B cell (primary cell): Measurements from ENCODE around the gene GPRC5D. TPM values are rescaled to one million over a fixed set of nuclear protein-coding genes. Genes with fewer than 3 reads are reported as not detected.
A peak's percentile ranks its signal among the peaks of the same experiment; 100 is the strongest.

Experiments
- ATAC-seq: fragments of 200-7000 bp; cut with Tn5 transposase; one replicate; pipeline ENCODE4 v1.10.0; 2021; ENCODE audit warnings: low read depth, mild to moderate bottlenecking, moderate number of reproducible peaks, moderate library complexity
- CTCF ChIA-PET: fragments of 350-600 bp; sonication (Branson Sonifier 250); formaldehyde crosslinking; loops from one replicate; lab custom pipeline; 2021; ENCODE audit warnings: antibody characterized with exemption, inconsistent platforms; lab: Charles Lee
- POLR2A ChIA-PET: fragments of 350-600 bp; sonication (Branson Sonifier 250); formaldehyde crosslinking; loops from one replicate; lab custom pipeline; 2021; ENCODE audit warnings: antibody characterized with exemption; lab: Charles Lee
- DNase-seq: peaks from one replicate; pipeline ENCODE4 v3.0.0; 2013
- H2AFZ ChIP-seq: 2 replicates; pipeline ENCODE4 v1.6.1; 2012; ENCODE audit warnings: mild to moderate bottlenecking, low read depth, low read length; ENCODE audit not compliant: insufficient read depth, poor library complexity, severe bottlenecking
- H3K27ac ChIP-seq, 2 donors: 1 replicate in 1 of 2; 2 replicates in 1 of 2; pipeline ENCODE4 v1.5.1; 2012 to 2013; ENCODE audit warnings: low read length in 2 of 2, mild to moderate bottlenecking in 2 of 2, moderate library complexity in 1 of 2
- H3K27me3 ChIP-seq, 4 experiments: fragments of 200-600 bp in 1 of 4; sonication (generic) in 1 of 4; replicated peaks in 1 of 4; 1 replicate in 2 of 4; 2 replicates in 2 of 4; pipeline versions ENCODE4 v1.6.1 to v1.7.0; 2013 to 2016; ENCODE audit warnings: low read length in 3 of 4, mild to moderate bottlenecking in 2 of 4, mixed read lengths in 1 of 4, moderate library complexity in 1 of 4; ENCODE audit not compliant: insufficient read depth in 4 of 4, control insufficient read depth in 3 of 4; ENCODE audit errors: control extremely low read depth in 1 of 4
- H3K36me3 ChIP-seq, 2 experiments: replicated peaks in 1 of 2; 1 replicate in 1 of 2; 2 replicates in 1 of 2; pipeline versions ENCODE4 v1.6.1 to v1.7.1; 2013; ENCODE audit warnings: low read length in 1 of 2; ENCODE audit not compliant: insufficient read depth in 2 of 2, control insufficient read depth in 1 of 2; ENCODE audit errors: control extremely low read depth in 1 of 2, extremely low read depth in 1 of 2
- H3K4me1 ChIP-seq, 2 donors: fragments of 200-600 bp in 1 of 2; sonication (generic) in 1 of 2; 1 replicate in 1 of 2; 2 replicates in 1 of 2; pipeline versions ENCODE4 v1.5.1 to v1.6.1; 2013 to 2017; ENCODE audit warnings: low read length in 2 of 2; ENCODE audit not compliant: control insufficient read depth in 2 of 2, insufficient read depth in 2 of 2
- H3K4me2 ChIP-seq: replicated peaks from 2 replicates; pipeline ENCODE3; 2012; ENCODE audit warnings: mild to moderate bottlenecking, low read depth, low read length; ENCODE audit not compliant: poor library complexity, severe bottlenecking
- H3K4me3 ChIP-seq, 5 experiments: fragments of 200-600 bp in 1 of 5; sonication (generic) in 1 of 5; 1 replicate in 3 of 5; 2 replicates in 2 of 5; pipeline versions ENCODE4 v1.5.1 to v1.7.0; 2011 to 2016; ENCODE audit warnings: low read length in 4 of 5, mild to moderate bottlenecking in 4 of 5, low read depth in 2 of 5, control low read depth in 1 of 5, moderate library complexity in 1 of 5; ENCODE audit not compliant: insufficient read depth in 1 of 5; ENCODE audit errors: control extremely low read depth in 1 of 5, extremely low read depth in 1 of 5
- H3K79me2 ChIP-seq: fragments of 200-600 bp; sonication (generic); one replicate; pipeline ENCODE4 v1.6.0; 2016; ENCODE audit warnings: low read length; ENCODE audit not compliant: control insufficient read depth, insufficient read depth
- H3K9ac ChIP-seq: fragments of 200-600 bp; sonication (generic); 2 replicates; pipeline ENCODE4 v1.6.1; 2017; ENCODE audit warnings: mild to moderate bottlenecking, low read length, moderate library complexity
- H3K9me3 ChIP-seq, 3 donors: one replicate each; pipeline versions ENCODE4 v1.6.1 to v1.7.1; 2013; ENCODE audit warnings: low read length in 2 of 3; ENCODE audit not compliant: control insufficient read depth in 2 of 3, insufficient read depth in 1 of 3; ENCODE audit errors: control extremely low read depth in 1 of 3
- H4K20me1 ChIP-seq: 2 replicates; pipeline ENCODE4 v1.6.0; 2012; ENCODE audit warnings: mild to moderate bottlenecking, low read length; ENCODE audit not compliant: insufficient read depth, control insufficient read depth, poor library complexity, severe bottlenecking
- H3K27ac Mint-ChIP-seq: one replicate; pipeline ENCODE4 v1.8.0; 2021; ENCODE audit warnings: mixed read lengths
- H3K27me3 Mint-ChIP-seq: one replicate; pipeline ENCODE4 v1.8.0; 2021; ENCODE audit warnings: mixed read lengths
- H3K4me1 Mint-ChIP-seq: one replicate; pipeline ENCODE4 v1.8.0; 2021; ENCODE audit warnings: mixed read lengths
- H3K4me3 Mint-ChIP-seq: one replicate; pipeline ENCODE4 v1.8.0; 2021; ENCODE audit warnings: mixed read lengths
- H3K9me3 Mint-ChIP-seq: one replicate; pipeline ENCODE4 v1.8.0; 2022; ENCODE audit warnings: mixed read lengths; ENCODE audit not compliant: insufficient read depth
- CTCF ChIP-seq: fragments of 200-600 bp; IDR thresholded peaks from one replicate; pipeline ENCODE4 v1.8.0; 2022; ENCODE audit warnings: antibody characterized with exemption, mild to moderate bottlenecking
- EZH2 ChIP-seq: IDR thresholded peaks from 2 replicates; pipeline ENCODE4 v1.6.1; 2012; ENCODE audit warnings: borderline replicate concordance, low read depth, mild to moderate bottlenecking, moderate library complexity, low read length; ENCODE audit not compliant: insufficient read depth, poor library complexity, severe bottlenecking
- WGBS: methylation state at CpG from one replicate; pipeline ENCODE4 v1.1.5; 2013; ENCODE audit warnings: missing lambda C conversion rate; ENCODE audit not compliant: insufficient coverage; 5-methylcytosine and 5-hydroxymethylcytosine counted together
- intact Hi-C: fragments of 100-400 bp; cut with micrococcal nuclease; formaldehyde crosslinking; loops from one replicate; pipeline ENCODE4 v1.10.0; 2022
- polyA plus RNA-seq: library from polyadenylated mRNA; depleted of rRNA; stranded (reverse); fragments of >200 nt; gene quantifications from 2 replicates; pipeline ENCODE4 v1.2.3, GENCODE V29; 2012
- total RNA-seq, 2 donors: library from RNA; stranded (reverse); fragments of 120-200 nt in 1 of 2; gene quantifications; 1 replicate in 1 of 2; 2 replicates in 1 of 2; pipeline versions ENCODE4 v1.2.3 to v1.2.4, GENCODE V29; 2013 to 2022

Gene GPRC5D
- total and polyA plus RNA-seq, 2 donors (not counting 1 experiment from before 2014, with no cell fraction given), result 0.47 to 7.7 TPM

- DNase-seq (no peak), ATAC-seq (no peak)
- Mint-ChIP-seq H3K4me3 (peak overlapping the region; percentile 51), H3K4me1 (peaks cover 18% of the 10 kb centered on the region), H3K27ac (no peak overlapping the region), H3K9me3 (no peaks in the 10 kb centered on the region), H3K27me3 (no peaks in the 10 kb centered on the region)
- no peak overlapping the region for H3K9ac ChIP-seq
- intact Hi-C loops, result no loop called here
- no peaks in the 10 kb centered on the region for H3K36me3 ChIP-seq
- CTCF ChIA-PET, result interaction anchor here (0.8 to 2.7 kb wide), 2 partner anchors 79 to 219 kb away, joined by 3 to 7 read pairs; no protein-coding TSS in a partner anchor
- H3K4me1 ChIP-seq, result peaks cover 4 to 5% of the 10 kb centered on the region in 2 donors
- no peak overlapping the region for H3K4me3 ChIP-seq
- H3K27ac ChIP-seq, result no peak overlapping the region
- H2AFZ ChIP-seq, result no peak overlapping the region
- no peak overlapping the region for H3K4me2 ChIP-seq
- no peak for TF ChIP-seq CTCF
- TF ChIP-seq EZH2, result no peak
- POLR2A ChIA-PET, result no interaction called here
- 100% methylated on average over 2 of the region's 4 CpGs for WGBS
- no peaks in the 10 kb centered on the region for H3K9me3 ChIP-seq
- H4K20me1 ChIP-seq, result no peaks in the 10 kb centered on the region
- H3K27me3 ChIP-seq, result no peaks in the 10 kb centered on the region
- peaks cover 3% of the 10 kb centered on the region for H3K79me2 ChIP-seq
Measured at GRCh38 chr12:12993367-12993766, 41.4 kb upstream of the GPRC5D start.

GRCh38 chr12:12992418-12993130 lies 40.6 kb upstream of the GPRC5D start:
- ATAC-seq, result peak; percentile 49
- H3K4me1 ChIP-seq, result peaks cover 4 to 5% of the 10 kb centered on the region in 2 donors
- 36% methylated on average over 3 of the region's 8 CpGs for WGBS
- Mint-ChIP-seq H3K9me3 (no peaks in the 10 kb centered on the region), H3K27me3 (no peaks in the 10 kb centered on the region), H3K4me1 (peaks cover 16% of the 10 kb centered on the region), H3K4me3 (peak overlapping the region; percentile 2), H3K27ac (peak overlapping the region; percentile 47)
- H2AFZ ChIP-seq, result peak overlapping the region; percentile 29
- no peak for TF ChIP-seq CTCF
- TF ChIP-seq EZH2, result no peak
- H3K9ac ChIP-seq, result peak overlapping the region; percentile 9
- H3K27me3 ChIP-seq, result no peaks in the 10 kb centered on the region
- no peaks in the 10 kb centered on the region for H4K20me1 ChIP-seq
- CTCF ChIA-PET, result interaction anchor here (1.0 to 2.7 kb wide), 3 partner anchors 11 to 220 kb away, joined by 3 to 7 read pairs (median 4); no protein-coding TSS in a partner anchor
- H3K4me3 ChIP-seq, result no peak overlapping the region
- POLR2A ChIA-PET, result interaction anchor here (0.6 kb wide), 1 partner anchor 12 kb away, joined by 6 read pairs; no protein-coding TSS in a partner anchor
- H3K36me3 ChIP-seq, result no peaks in the 10 kb centered on the region
- intact Hi-C loops, result no loop called here
- peak; percentile 33 for DNase-seq
- H3K9me3 ChIP-seq, result no peaks in the 10 kb centered on the region
- peaks cover 3% of the 10 kb centered on the region for H3K79me2 ChIP-seq
- H3K4me2 ChIP-seq, result peak overlapping the region; percentile 40
- H3K27ac ChIP-seq, result no peak overlapping the region
